SK-N-SH (cell line): ENCODE data around the gene NPTX1. TPM values are rescaled to one million over a fixed set of nuclear protein-coding genes. Genes with fewer than 3 reads are reported as not detected.

Source experiments
- CTCF ChIA-PET: fragments of 300-600, 350-600 bp; formaldehyde crosslinking; extraction: SDS; loops from one replicate; lab custom pipeline; 2021; lab: Yijun Ruan, JAX
- POLR2A ChIA-PET: fragments of 350-600 bp; sonication (Branson Sonifier 250); formaldehyde crosslinking; extraction: SDS; loops from one replicate; lab custom pipeline; 2020; ENCODE audit warnings: antibody characterized with exemption, inconsistent platforms; lab: Yijun Ruan, JAX
- DNase-seq: peaks from one replicate; pipeline ENCODE4 v3.0.0; 2012
- H2AFZ ChIP-seq: fragments of 200-600 bp; sonication (generic); 2 replicates; pipeline ENCODE4 v1.8.1; 2016; ENCODE audit warnings: antibody characterized with exemption, mild to moderate bottlenecking, low read depth
- H3F3A ChIP-seq: fragments of 200-600 bp; sonication (generic); replicated peaks from 2 replicates; pipeline ENCODE3; 2016; ENCODE audit warnings: antibody characterized with exemption, mild to moderate bottlenecking; ENCODE audit not compliant: insufficient read depth
- H3K27ac ChIP-seq, 2 experiments: fragments of 200-500 bp in 1 of 2; fragments of 200-600 bp in 1 of 2; sonication (Bioruptor generic) in 1 of 2; sonication (generic), shearing (Covaris generic) in 1 of 2; 2 replicates each; pipeline versions ENCODE4 v1.5.1 to v1.6.1; 2014 to 2016; ENCODE audit warnings: low read depth in 2 of 2, inconsistent platforms in 1 of 2, low read length in 1 of 2, mild to moderate bottlenecking in 1 of 2, mixed read lengths in 1 of 2
- H3K27me3 ChIP-seq: fragments of 200-600 bp; sonication (generic), shearing (Covaris generic); 2 replicates; pipeline ENCODE4 v1.6.1; 2016; ENCODE audit warnings: mixed run types; ENCODE audit not compliant: insufficient read depth
- H3K36me3 ChIP-seq, 2 experiments: fragments of 200-500 bp in 1 of 2; fragments of 200-600 bp in 1 of 2; sonication (Bioruptor generic) in 1 of 2; sonication (generic) in 1 of 2; replicated peaks in 1 of 2; 2 replicates each; pipeline versions ENCODE3 to v1.5.1; 2014 to 2016; ENCODE audit warnings: low read length in 1 of 2, mild to moderate bottlenecking in 1 of 2; ENCODE audit not compliant: insufficient read depth in 2 of 2, control insufficient read depth in 1 of 2
- H3K4me1 ChIP-seq, 2 experiments: fragments of 200-500 bp in 1 of 2; fragments of 200-600 bp in 1 of 2; sonication (Bioruptor generic) in 1 of 2; sonication (generic), shearing (Covaris generic) in 1 of 2; 2 replicates each; pipeline versions ENCODE4 v1.5.1 to v1.6.1; 2014 to 2016; ENCODE audit warnings: low read depth in 1 of 2, low read length in 1 of 2, mixed run types in 1 of 2; ENCODE audit not compliant: insufficient read depth in 2 of 2, control insufficient read depth in 1 of 2
- H3K4me2 ChIP-seq: fragments of 200-600 bp; sonication (generic), shearing (Covaris generic); 2 replicates; pipeline ENCODE4 v1.6.1; 2017; ENCODE audit warnings: mixed run types
- H3K4me3 ChIP-seq, 2 experiments: fragments of 200-500 bp in 1 of 2; fragments of 200-600 bp in 1 of 2; sonication (Bioruptor generic) in 1 of 2; sonication (generic), shearing (Covaris generic) in 1 of 2; 2 replicates each; pipeline versions ENCODE4 v1.5.1 to v1.8.1; 2014 to 2016; ENCODE audit warnings: low read depth in 2 of 2, inconsistent platforms in 1 of 2, low read length in 1 of 2, mild to moderate bottlenecking in 1 of 2, mixed read lengths in 1 of 2, moderate library complexity in 1 of 2
- H3K79me2 ChIP-seq: fragments of 200-600 bp; sonication (generic); 2 replicates; pipeline ENCODE4 v1.8.1; 2017; ENCODE audit warnings: mild to moderate bottlenecking; ENCODE audit not compliant: insufficient read depth
- H3K9ac ChIP-seq: fragments of 200-600 bp; sonication (generic); 2 replicates; pipeline ENCODE4 v1.6.1; 2017; ENCODE audit warnings: mixed run types
- H3K9me2 ChIP-seq: fragments of 200-600 bp; sonication (generic); 2 replicates; pipeline ENCODE4 v1.6.1; 2017; ENCODE audit warnings: mixed run types
- H3K9me3 ChIP-seq: fragments of 200-600 bp; sonication (generic); 2 replicates; pipeline ENCODE4 v1.6.1; 2017; ENCODE audit warnings: mixed run types, mild to moderate bottlenecking, moderate library complexity
- H4K20me1 ChIP-seq: fragments of 200-600 bp; sonication (generic); 2 replicates; pipeline ENCODE4 v1.6.1; 2017; ENCODE audit warnings: mild to moderate bottlenecking, mixed run types; ENCODE audit not compliant: insufficient read depth
- ELF1 ChIP-seq: IDR thresholded peaks from 2 replicates; pipeline ENCODE4 v1.4.0; 2012
- FOSL2 ChIP-seq: IDR thresholded peaks from 2 replicates; pipeline ENCODE4 v1.4.0; 2012; ENCODE audit warnings: low read depth, mild to moderate bottlenecking, moderate library complexity, borderline replicate concordance
- FOXM1 ChIP-seq: IDR thresholded peaks from 2 replicates; pipeline ENCODE4 v1.4.0; 2012; ENCODE audit warnings: low read depth, mild to moderate bottlenecking
- GATA2 ChIP-seq: sonication (generic); formaldehyde crosslinking; IDR thresholded peaks from 2 replicates; pipeline ENCODE4 v1.5.0; 2020; ENCODE audit warnings: mild to moderate bottlenecking, missing genetic modification reagents
- JUND ChIP-seq: IDR thresholded peaks from 2 replicates; pipeline ENCODE4 v1.4.0; 2012
- MEF2A ChIP-seq: IDR thresholded peaks from 2 replicates; pipeline ENCODE4 v1.4.0; 2012; ENCODE audit warnings: low read depth, borderline replicate concordance
- NRF1 ChIP-seq: IDR thresholded peaks from 2 replicates; pipeline ENCODE4 v1.6.1; 2012; ENCODE audit warnings: low read depth, mild to moderate bottlenecking, low read length
- POLR2AphosphoS5 ChIP-seq: IDR thresholded peaks from 2 replicates; pipeline ENCODE4 v1.6.1; 2012; ENCODE audit warnings: low read depth, low read length
- RFX5 ChIP-seq: IDR thresholded peaks from 2 replicates; pipeline ENCODE4 v1.6.1; 2012; ENCODE audit warnings: mild to moderate bottlenecking, improper control_type of control experiment, low read length
- SIN3A ChIP-seq: IDR thresholded peaks from 2 replicates; pipeline ENCODE4 v1.6.1; 2012; ENCODE audit warnings: low read depth, mild to moderate bottlenecking, low read length, moderate library complexity, borderline replicate concordance
- SMC3 ChIP-seq: IDR thresholded peaks from 2 replicates; pipeline ENCODE4 v1.6.1; 2012; ENCODE audit warnings: low read depth, low read length, improper control_type of control experiment
- TCF12 ChIP-seq: IDR thresholded peaks from 2 replicates; pipeline ENCODE4 v1.4.0; 2012
- WGBS: methylation state at CpG from one replicate; pipeline ENCODE4 v1.1.6; 2017; ENCODE audit warnings: low lambda C conversion rate; 5-methylcytosine and 5-hydroxymethylcytosine counted together
- polyA plus RNA-seq, 3 experiments: library from polyadenylated mRNA; depleted of rRNA; stranded (reverse); fragments of >200 nt; gene quantifications; 2 replicates each; pipeline ENCODE4 v1.2.3, GENCODE V29; 2012
- TF ChIP-seq, protein P1 (sequence below): IDR thresholded peaks from 2 replicates; pipeline ENCODE4 v1.4.0; 2012; ENCODE audit warnings: low read depth, borderline replicate concordance
- TF ChIP-seq, protein P2 (sequence below): fragments of 200-600 bp; sonication (generic); IDR thresholded peaks from 2 replicates; pipeline ENCODE4 v1.6.1; 2017; ENCODE audit warnings: antibody characterized with exemption, mild to moderate bottlenecking, moderate library complexity
- TF ChIP-seq, protein P3 (sequence below): fragments of 150-350 bp; IDR thresholded peaks from 2 replicates; pipeline ENCODE4 v1.6.1; 2016; ENCODE audit warnings: mild to moderate bottlenecking, low read depth, low read length

Gene NPTX1
- polyA plus RNA-seq, 1 of the 3 experiments (the other 2 are of a cell fraction) = 0.05 TPM

DNA sequence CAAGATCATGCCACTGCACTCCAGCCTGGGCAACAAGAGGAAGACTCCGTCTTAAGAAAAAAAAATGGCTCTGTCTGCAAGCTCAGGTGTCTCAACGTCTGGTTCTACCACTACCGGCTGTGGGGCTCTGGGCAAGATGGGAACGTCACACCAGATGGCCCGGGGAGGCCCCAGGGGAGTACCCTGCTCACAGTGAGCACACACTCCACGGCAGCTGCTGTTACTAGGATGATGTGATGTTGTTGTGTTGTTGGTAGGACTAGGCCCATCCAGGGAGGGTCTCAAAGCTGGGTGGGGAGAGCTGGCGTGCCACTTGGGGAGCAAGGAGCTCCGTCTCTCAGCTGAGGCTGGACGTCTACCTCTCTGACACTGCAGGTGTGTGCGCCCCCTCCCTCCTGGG, 9.4 kb upstream of the NPTX1 start:
- Histone ChIP-seq H3K9ac (no peak overlapping the region), H3K9me3 (no peaks in the 10 kb centered on the region), H2AFZ (no peak overlapping the region), H3K27ac (no peak overlapping the region), H3K27me3 (peaks cover 22% of the 10 kb centered on the region), H3F3A (no peaks in the 10 kb centered on the region)
- CTCF ChIA-PET = interaction anchor here (0.6 to 1.5 kb wide), 5 partner anchors 9 to 90 kb away, joined by 3 to 4 read pairs (median 4); no protein-coding TSS in a partner anchor
- TF ChIP-seq GATA2 (CRISPR knock-in tag) (no peak), FOXM1 (no peak)
- TF ChIP-seq, all 33 proteins: peak for 0
- Histone ChIP-seq H4K20me1 (no peaks in the 10 kb centered on the region), H3K4me3 (no peak overlapping the region), H3K9me2 (no peaks in the 10 kb centered on the region), H3K79me2 (no peaks in the 10 kb centered on the region), H3K36me3 (no peaks in the 10 kb centered on the region), H3K4me1 (no peaks in the 10 kb centered on the region; a peak in 1 of 4 replicates), H3K4me2 (no peak overlapping the region)
- POLR2A ChIA-PET = no interaction called here
- DNase-seq = no peak
- 41% methylated on average over 10 of the region's 10 CpGs for WGBS

DNA sequence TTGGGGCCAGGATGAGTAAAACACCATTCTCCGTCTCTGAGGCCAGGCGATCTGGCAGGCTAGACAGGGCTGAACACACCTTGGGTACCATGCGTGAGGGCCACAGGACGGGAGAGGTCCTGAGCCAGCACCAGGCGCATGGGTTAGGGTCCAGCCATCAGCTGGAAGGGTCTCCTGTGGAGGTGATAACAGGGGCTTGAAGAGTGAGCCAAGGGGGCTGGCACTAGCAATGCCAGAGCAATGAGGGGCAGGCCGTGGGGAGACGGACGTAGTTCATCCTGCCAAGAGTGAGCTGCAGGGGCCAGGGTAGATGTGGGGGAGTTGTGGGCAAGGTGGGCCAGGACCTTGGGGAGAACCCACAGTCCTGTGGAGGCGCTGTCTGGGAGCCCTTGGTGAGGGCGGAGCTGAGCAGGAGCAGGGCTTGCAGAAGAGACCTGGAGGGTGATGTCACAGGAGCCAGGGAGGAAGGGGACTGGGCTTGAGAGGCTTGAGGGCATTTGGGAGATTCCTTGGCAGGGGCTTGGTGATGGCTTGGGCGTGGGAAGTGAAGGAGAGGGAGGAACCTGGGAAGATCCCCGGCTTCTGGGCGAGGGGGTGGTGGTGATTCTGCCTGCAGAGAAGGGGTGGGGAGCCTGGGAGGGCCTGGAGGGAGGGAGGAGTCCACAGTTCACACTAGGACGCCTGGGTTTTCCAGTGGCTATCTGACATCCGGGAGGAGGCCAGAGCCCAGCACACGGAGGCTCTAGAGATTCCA, 6.3 kb upstream of the NPTX1 start:
- Histone ChIP-seq H3K4me2 (no peak overlapping the region), H3K27ac (no peak overlapping the region), H3K36me3 (no peaks in the 10 kb centered on the region), H3K79me2 (no peaks in the 10 kb centered on the region), H2AFZ (no peak overlapping the region), H3K4me3 (no peak overlapping the region), H3K9me2 (no peaks in the 10 kb centered on the region), H3K4me1 (peaks cover 0 to 4% of the 10 kb centered on the region in 2 experiments; a peak in 1 of 4 replicates), H3K9me3 (no peaks in the 10 kb centered on the region), H4K20me1 (no peaks in the 10 kb centered on the region), H3K27me3 (peaks cover 54% of the 10 kb centered on the region), H3F3A (no peaks in the 10 kb centered on the region), H3K9ac (no peak overlapping the region)
- no peak for DNase-seq
- ChIA-PET CTCF (interaction anchor here (1.0 to 2.8 kb wide), 4 partner anchors 7 to 93 kb away, joined by 3 to 11 read pairs (median 3); no protein-coding TSS in a partner anchor), POLR2A (interaction anchor here (0.6 kb wide), 1 partner anchor 506 kb away, joined by 3 read pairs; no protein-coding TSS in a partner anchor)
- 54% methylated on average over 16 of the region's 16 CpGs for WGBS
- no peak for TF ChIP-seq TCF12
- no peak for TF ChIP-seq GATA2 (CRISPR knock-in tag)
- TF ChIP-seq JUND = no peak
- TF ChIP-seq POLR2AphosphoS5 = no peak
- no peak for TF ChIP-seq NRF1
- TF ChIP-seq, protein P1, sequence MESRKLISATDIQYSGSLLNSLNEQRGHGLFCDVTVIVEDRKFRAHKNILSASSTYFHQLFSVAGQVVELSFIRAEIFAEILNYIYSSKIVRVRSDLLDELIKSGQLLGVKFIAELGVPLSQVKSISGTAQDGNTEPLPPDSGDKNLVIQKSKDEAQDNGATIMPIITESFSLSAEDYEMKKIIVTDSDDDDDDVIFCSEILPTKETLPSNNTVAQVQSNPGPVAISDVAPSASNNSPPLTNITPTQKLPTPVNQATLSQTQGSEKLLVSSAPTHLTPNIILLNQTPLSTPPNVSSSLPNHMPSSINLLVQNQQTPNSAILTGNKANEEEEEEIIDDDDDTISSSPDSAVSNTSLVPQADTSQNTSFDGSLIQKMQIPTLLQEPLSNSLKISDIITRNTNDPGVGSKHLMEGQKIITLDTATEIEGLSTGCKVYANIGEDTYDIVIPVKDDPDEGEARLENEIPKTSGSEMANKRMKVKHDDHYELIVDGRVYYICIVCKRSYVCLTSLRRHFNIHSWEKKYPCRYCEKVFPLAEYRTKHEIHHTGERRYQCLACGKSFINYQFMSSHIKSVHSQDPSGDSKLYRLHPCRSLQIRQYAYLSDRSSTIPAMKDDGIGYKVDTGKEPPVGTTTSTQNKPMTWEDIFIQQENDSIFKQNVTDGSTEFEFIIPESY = no peak
- TF ChIP-seq RFX5 = no peak

DNA sequence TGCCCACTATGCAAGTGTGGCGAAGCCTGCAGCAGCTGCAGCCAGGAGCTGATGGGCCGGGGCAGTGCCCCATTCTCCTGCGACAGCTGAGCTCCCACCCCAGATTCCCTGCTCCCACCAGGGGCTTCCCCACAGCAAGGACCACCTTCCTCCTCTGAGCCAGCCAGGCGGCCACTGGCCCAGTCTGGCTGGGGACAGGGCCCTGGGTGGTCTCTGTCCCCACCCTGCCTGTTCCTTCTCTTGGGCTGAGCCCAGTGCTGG, 5.6 kb upstream of the NPTX1 start:
- H3F3A ChIP-seq = no peaks in the 10 kb centered on the region
- POLR2A ChIA-PET = interaction anchor here (0.6 kb wide), 1 partner anchor 506 kb away, joined by 3 read pairs; no protein-coding TSS in a partner anchor
- H3K4me3 ChIP-seq = no peak overlapping the region
- no peaks in the 10 kb centered on the region for H3K9me2 ChIP-seq
- no peaks in the 10 kb centered on the region for H3K36me3 ChIP-seq
- no peak overlapping the region for H3K27ac ChIP-seq
- WGBS = 72% methylated on average over 2 of the region's 4 CpGs
- no peak overlapping the region for H3K4me2 ChIP-seq
- no peak for DNase-seq
- peaks cover 61% of the 10 kb centered on the region for H3K27me3 ChIP-seq
- CTCF ChIA-PET = interaction anchor here (1.5 to 2.8 kb wide), 4 partner anchors 17 to 384 kb away, joined by 3 to 11 read pairs (median 6); no protein-coding TSS in a partner anchor
- H2AFZ ChIP-seq = no peak overlapping the region
- no peaks in the 10 kb centered on the region for H3K9me3 ChIP-seq
- peaks cover 0 to 4% of the 10 kb centered on the region in 2 experiments; a peak in 1 of 4 replicates for H3K4me1 ChIP-seq
- H3K9ac ChIP-seq = no peak overlapping the region
- H3K79me2 ChIP-seq = no peaks in the 10 kb centered on the region
- 0 out of 2 replicates have a peak, but pooled peaks cover 3% of the 10 kb centered on the region for H4K20me1 ChIP-seq
- TF ChIP-seq POLR2AphosphoS5 (no peak), GATA2 (CRISPR knock-in tag) (no peak), FOXM1 (no peak), FOSL2 (no peak), SMC3 (no peak), SIN3A (no peak), MEF2A (no peak), ELF1 (no peak), NRF1 (no peak)
- TF ChIP-seq, protein P2, sequence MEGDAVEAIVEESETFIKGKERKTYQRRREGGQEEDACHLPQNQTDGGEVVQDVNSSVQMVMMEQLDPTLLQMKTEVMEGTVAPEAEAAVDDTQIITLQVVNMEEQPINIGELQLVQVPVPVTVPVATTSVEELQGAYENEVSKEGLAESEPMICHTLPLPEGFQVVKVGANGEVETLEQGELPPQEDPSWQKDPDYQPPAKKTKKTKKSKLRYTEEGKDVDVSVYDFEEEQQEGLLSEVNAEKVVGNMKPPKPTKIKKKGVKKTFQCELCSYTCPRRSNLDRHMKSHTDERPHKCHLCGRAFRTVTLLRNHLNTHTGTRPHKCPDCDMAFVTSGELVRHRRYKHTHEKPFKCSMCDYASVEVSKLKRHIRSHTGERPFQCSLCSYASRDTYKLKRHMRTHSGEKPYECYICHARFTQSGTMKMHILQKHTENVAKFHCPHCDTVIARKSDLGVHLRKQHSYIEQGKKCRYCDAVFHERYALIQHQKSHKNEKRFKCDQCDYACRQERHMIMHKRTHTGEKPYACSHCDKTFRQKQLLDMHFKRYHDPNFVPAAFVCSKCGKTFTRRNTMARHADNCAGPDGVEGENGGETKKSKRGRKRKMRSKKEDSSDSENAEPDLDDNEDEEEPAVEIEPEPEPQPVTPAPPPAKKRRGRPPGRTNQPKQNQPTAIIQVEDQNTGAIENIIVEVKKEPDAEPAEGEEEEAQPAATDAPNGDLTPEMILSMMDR = no peak
- TF ChIP-seq, protein P3, sequence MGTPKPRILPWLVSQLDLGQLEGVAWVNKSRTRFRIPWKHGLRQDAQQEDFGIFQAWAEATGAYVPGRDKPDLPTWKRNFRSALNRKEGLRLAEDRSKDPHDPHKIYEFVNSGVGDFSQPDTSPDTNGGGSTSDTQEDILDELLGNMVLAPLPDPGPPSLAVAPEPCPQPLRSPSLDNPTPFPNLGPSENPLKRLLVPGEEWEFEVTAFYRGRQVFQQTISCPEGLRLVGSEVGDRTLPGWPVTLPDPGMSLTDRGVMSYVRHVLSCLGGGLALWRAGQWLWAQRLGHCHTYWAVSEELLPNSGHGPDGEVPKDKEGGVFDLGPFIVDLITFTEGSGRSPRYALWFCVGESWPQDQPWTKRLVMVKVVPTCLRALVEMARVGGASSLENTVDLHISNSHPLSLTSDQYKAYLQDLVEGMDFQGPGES = no peak
